ENCODE measurements around the gene TMEM87A.

DNA sequence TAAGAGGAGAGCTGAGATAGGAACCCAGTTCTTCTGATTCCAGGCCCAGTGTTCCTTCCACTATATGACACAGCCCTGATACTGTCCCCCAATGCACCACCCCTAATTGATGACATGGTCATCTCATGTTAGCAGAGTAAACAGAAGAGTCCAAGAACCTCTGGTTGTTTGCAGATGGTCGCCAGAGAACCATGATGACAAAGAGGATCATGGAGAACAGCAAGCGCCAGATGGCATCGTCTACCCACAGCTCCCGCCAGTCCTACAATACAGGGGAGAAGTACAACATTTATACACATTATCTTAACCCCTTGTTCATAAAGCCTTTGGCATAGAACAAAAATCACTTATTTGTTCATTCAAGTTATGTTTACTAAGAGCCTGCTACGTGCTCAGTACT is 46.6 kb downstream of the TMEM87A start:
- TF ChIP-seq CTCF (IDR thresholded peaks at IDR 0.05): no peak
- no peak for TF ChIP-seq POLR2A (IDR thresholded peaks at IDR 0.05)
